ENCODE results near the gene RAPGEF4.

DNA sequence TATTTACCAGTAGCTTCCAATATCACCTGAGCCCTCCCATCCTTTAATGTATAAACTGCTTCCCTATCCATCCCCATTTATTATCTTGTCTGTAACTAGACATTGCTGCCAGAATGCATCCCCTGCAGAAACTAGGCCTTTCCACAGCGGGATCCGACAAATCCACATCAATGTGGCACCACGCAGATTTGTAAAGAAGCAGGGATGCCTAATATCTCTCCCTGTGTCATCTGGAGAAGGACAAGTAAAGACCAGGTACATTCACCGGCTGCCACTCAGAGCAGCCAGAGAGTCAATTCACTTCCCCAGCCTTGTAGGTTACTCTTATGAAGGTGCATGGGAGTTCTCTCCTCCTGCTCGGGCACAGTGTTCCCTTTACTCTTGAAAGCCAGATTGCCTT is 241.2 kb downstream of the RAPGEF4 start:
- TF ChIP-seq, protein P1, sequence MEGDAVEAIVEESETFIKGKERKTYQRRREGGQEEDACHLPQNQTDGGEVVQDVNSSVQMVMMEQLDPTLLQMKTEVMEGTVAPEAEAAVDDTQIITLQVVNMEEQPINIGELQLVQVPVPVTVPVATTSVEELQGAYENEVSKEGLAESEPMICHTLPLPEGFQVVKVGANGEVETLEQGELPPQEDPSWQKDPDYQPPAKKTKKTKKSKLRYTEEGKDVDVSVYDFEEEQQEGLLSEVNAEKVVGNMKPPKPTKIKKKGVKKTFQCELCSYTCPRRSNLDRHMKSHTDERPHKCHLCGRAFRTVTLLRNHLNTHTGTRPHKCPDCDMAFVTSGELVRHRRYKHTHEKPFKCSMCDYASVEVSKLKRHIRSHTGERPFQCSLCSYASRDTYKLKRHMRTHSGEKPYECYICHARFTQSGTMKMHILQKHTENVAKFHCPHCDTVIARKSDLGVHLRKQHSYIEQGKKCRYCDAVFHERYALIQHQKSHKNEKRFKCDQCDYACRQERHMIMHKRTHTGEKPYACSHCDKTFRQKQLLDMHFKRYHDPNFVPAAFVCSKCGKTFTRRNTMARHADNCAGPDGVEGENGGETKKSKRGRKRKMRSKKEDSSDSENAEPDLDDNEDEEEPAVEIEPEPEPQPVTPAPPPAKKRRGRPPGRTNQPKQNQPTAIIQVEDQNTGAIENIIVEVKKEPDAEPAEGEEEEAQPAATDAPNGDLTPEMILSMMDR (IDR thresholded peaks at IDR 0.05), result no peak
- TF ChIP-seq EZH2 (IDR thresholded peaks at IDR 0.05; ENCODE audit: borderline replicate concordance, insufficient read depth, low read depth, low read length, poor library complexity, severe bottlenecking), result no peak

All from B cell (primary cell).